HEK293T (cell line): ENCODE measurements around the gene CADPS2.

Source experiments
- CTBP1 ChIP-seq: fragments of 450-650 bp; IDR thresholded peaks from 2 replicates; pipeline ENCODE4 v1.6.1; 2016; ENCODE audit warnings: borderline replicate concordance
- ZNF384 ChIP-seq: fragments of 450-650 bp; IDR thresholded peaks from 2 replicates; pipeline ENCODE4 v1.6.1; 2016

DNA sequence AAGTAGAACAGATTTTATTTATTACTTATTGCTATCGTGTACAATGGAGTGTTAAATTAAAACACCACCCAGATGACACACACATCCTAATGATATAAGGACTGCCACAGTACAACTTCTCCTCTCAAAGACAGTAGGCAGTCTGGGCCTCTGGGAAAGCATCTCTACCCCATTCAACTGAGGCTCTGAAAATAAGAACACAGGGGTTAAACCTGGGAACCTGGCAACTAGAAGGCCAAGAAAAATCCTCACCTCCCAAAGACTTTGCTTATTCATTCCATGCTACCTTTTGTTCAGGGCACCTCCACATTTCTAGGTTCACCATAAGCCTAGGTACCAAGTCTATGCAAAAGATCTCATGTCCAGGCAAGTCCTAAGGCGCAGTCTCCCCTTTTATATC is 456.3 kb downstream of the CADPS2 start:
- TF ChIP-seq CTBP1 = no peak
- no peak for TF ChIP-seq ZNF384
